Adrenal gland (tissue), 5 donors: ENCODE results near the gene RANBP10.

Source experiments
- CTCF ChIP-seq, 6 experiments: fragments of 450-650 bp in 4 of 6; fragments of 200-600 bp in 2 of 6; sonication (generic) in 1 of 6; IDR thresholded peaks; 1 replicate in 5 of 6; 2 replicates in 1 of 6; pipeline versions ENCODE4 v1.5.1 to v1.8.0; 2016 to 2021; ENCODE audit warnings: antibody characterized with exemption in 6 of 6, mild to moderate bottlenecking in 2 of 6, moderate library complexity in 1 of 6
- POLR2A ChIP-seq, 2 donors: fragments of 450-650 bp; IDR thresholded peaks; one replicate each; pipeline ENCODE4 v1.6.1; 2017; ENCODE audit warnings: antibody characterized with exemption in 2 of 2, mild to moderate bottlenecking in 2 of 2, moderate library complexity in 1 of 2
- donor health status: DM: no; HTN: no; CAD: no.

GRCh38 chr16:67805718-67806427, 487 bp downstream of the RANBP10 start:
- TF ChIP-seq CTCF (IDR thresholded peaks at IDR 0.05): no peak
- TF ChIP-seq POLR2A (IDR thresholded peaks at IDR 0.05): no peak
